HepG2 (cell line): ENCODE measurements around the gene KLF16. TPM values are rescaled to one million over a fixed set of nuclear protein-coding genes. Genes with fewer than 3 reads are reported as not detected.

Source experiments
- CCAR2 ChIP-seq: fragments of 200-400 bp; formaldehyde crosslinking; optimal IDR thresholded peaks from 2 replicates; pipeline ENCODE3; 2018; ENCODE audit warnings: low read depth, mild to moderate bottlenecking, low read length, moderate library complexity
- HNRNPLL ChIP-seq: fragments of 200-400 bp; formaldehyde crosslinking; IDR thresholded peaks from 2 replicates; pipeline ENCODE4 v1.6.1; 2017; ENCODE audit warnings: mild to moderate bottlenecking, low read depth, low read length; ENCODE audit not compliant: poor library complexity, severe bottlenecking
- KAT8 ChIP-seq: IDR thresholded peaks from 2 replicates; pipeline ENCODE4 v1.6.1; 2016; ENCODE audit warnings: missing genetic modification reagents, missing compliant biosample characterization
- MIER3 ChIP-seq: IDR thresholded peaks from 2 replicates; pipeline ENCODE4 v1.6.1; 2016; ENCODE audit warnings: missing compliant biosample characterization, borderline replicate concordance
- MYNN ChIP-seq: sonication (generic); formaldehyde crosslinking; IDR thresholded peaks from 2 replicates; pipeline ENCODE4 v1.4.0; 2020; ENCODE audit warnings: mild to moderate bottlenecking, low read depth, missing genetic modification reagents
- NFE2L1 ChIP-seq: sonication (generic); formaldehyde crosslinking; IDR thresholded peaks from 2 replicates; pipeline ENCODE4 v1.4.0; 2020; ENCODE audit warnings: missing genetic modification reagents, mild to moderate bottlenecking, borderline replicate concordance
- SOX5 ChIP-seq: IDR thresholded peaks from 2 replicates; pipeline ENCODE4 v1.6.1; 2016; ENCODE audit warnings: borderline replicate concordance
- ZNF225 ChIP-seq: sonication (generic); formaldehyde crosslinking; IDR thresholded peaks from 2 replicates; pipeline ENCODE4 v1.4.0; 2020; ENCODE audit warnings: mild to moderate bottlenecking, missing genetic modification reagents
- polyA plus RNA-seq, 8 experiments: library from polyadenylated mRNA; depleted of rRNA in 3 of 8; stranded (reverse) in 7 of 8; unstranded in 1 of 8; fragments of >200 nt; fragmentation: Illumina TruSeq in 4 of 8; extraction: Trizol in 4 of 8; gene quantifications; 2 replicates each; pipeline versions ENCODE4 v1.2.1 to v1.2.3, GENCODE V29; 2011 to 2016; ENCODE audit warnings: low read depth in 4 of 8, missing spikeins in 1 of 8, mixed read lengths in 1 of 8; ENCODE audit not compliant: insufficient read depth in 1 of 8
- total RNA-seq, 5 experiments: library from RNA; depleted of rRNA; stranded (reverse); fragments of >200 nt; fragmentation: Illumina TruSeq; extraction: Trizol; gene quantifications; 2 replicates each; pipeline ENCODE4 v1.2.3, GENCODE V29; 2016; ENCODE audit warnings: low read depth in 1 of 5
- TF ChIP-seq, protein P1 (sequence below): sonication (generic); formaldehyde crosslinking; IDR thresholded peaks from 2 replicates; pipeline ENCODE4 v1.4.0; 2020; ENCODE audit warnings: missing genetic modification reagents
- TF ChIP-seq, protein P2 (sequence below): sonication (generic); formaldehyde crosslinking; IDR thresholded peaks from 2 replicates; pipeline ENCODE4 v1.5.1; 2020; ENCODE audit warnings: missing genetic modification reagents, mild to moderate bottlenecking, borderline replicate concordance
- TF ChIP-seq, protein P3 (sequence below): sonication (generic); formaldehyde crosslinking; IDR thresholded peaks from 2 replicates; pipeline ENCODE4 v1.5.1; 2020; ENCODE audit warnings: mild to moderate bottlenecking, missing genetic modification reagents, moderate library complexity
- TF ChIP-seq, protein P4 (sequence below): sonication (generic); formaldehyde crosslinking; IDR thresholded peaks from 2 replicates; pipeline ENCODE4 v1.4.0; 2020; ENCODE audit warnings: low read depth, mild to moderate bottlenecking, missing genetic modification reagents
- TF ChIP-seq, protein P5 (sequence below): sonication (generic); formaldehyde crosslinking; IDR thresholded peaks from 2 replicates; pipeline ENCODE4 v1.4.0; 2020; ENCODE audit warnings: missing genetic modification reagents
- TF ChIP-seq, protein P6 (sequence below): IDR thresholded peaks from 2 replicates; pipeline ENCODE4 v1.6.1; 2018; ENCODE audit warnings: missing genetic modification reagents

Gene KLF16
- total and polyA plus RNA-seq, 2 of the 13 experiments (the other 11 are each of a cell fraction or from before 2014, with no cell fraction given), result 3.5 to 6.7 TPM

DNA sequence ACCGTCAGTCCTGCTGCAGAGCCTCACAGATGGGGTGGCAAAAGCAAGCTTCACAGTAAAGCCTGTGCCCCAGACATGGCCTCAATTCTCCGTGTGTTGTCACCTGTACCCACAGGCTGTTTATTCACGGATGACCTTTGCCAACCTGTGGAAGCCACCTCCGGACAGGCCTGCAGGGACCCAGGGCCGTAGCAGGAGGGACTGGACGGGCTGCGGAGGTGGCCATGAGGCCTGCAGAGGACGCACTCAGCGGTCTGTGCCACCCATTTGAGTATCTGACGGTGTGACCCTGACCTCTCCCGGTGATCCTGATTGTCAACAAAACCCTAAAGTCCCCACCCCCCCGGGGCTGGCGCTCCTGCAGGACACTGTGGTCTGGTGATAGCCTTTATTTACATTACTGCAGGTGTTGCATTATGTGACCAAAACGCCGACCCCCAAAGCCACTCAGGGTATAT is 7.8 kb upstream of the KLF16 start (continued):
- TF ChIP-seq, protein P1, sequence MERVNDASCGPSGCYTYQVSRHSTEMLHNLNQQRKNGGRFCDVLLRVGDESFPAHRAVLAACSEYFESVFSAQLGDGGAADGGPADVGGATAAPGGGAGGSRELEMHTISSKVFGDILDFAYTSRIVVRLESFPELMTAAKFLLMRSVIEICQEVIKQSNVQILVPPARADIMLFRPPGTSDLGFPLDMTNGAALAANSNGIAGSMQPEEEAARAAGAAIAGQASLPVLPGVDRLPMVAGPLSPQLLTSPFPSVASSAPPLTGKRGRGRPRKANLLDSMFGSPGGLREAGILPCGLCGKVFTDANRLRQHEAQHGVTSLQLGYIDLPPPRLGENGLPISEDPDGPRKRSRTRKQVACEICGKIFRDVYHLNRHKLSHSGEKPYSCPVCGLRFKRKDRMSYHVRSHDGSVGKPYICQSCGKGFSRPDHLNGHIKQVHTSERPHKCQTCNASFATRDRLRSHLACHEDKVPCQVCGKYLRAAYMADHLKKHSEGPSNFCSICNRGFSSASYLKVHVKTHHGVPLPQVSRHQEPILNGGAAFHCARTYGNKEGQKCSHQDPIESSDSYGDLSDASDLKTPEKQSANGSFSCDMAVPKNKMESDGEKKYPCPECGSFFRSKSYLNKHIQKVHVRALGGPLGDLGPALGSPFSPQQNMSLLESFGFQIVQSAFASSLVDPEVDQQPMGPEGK, result peak; percentile 88
- TF ChIP-seq, protein P2, sequence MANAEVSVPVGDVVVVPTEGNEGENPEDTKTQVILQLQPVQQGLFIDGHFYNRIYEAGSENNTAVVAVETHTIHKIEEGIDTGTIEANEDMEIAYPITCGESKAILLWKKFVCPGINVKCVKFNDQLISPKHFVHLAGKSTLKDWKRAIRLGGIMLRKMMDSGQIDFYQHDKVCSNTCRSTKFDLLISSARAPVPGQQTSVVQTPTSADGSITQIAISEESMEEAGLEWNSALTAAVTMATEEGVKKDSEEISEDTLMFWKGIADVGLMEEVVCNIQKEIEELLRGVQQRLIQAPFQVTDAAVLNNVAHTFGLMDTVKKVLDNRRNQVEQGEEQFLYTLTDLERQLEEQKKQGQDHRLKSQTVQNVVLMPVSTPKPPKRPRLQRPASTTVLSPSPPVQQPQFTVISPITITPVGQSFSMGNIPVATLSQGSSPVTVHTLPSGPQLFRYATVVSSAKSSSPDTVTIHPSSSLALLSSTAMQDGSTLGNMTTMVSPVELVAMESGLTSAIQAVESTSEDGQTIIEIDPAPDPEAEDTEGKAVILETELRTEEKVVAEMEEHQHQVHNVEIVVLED, result peak; percentile 59; the same call in 1 of the 2 replicates
- peak; percentile 63 for TF ChIP-seq KAT8
- TF ChIP-seq MIER3, result no peak; the same call in 1 of the 2 replicates
- TF ChIP-seq, protein P3, sequence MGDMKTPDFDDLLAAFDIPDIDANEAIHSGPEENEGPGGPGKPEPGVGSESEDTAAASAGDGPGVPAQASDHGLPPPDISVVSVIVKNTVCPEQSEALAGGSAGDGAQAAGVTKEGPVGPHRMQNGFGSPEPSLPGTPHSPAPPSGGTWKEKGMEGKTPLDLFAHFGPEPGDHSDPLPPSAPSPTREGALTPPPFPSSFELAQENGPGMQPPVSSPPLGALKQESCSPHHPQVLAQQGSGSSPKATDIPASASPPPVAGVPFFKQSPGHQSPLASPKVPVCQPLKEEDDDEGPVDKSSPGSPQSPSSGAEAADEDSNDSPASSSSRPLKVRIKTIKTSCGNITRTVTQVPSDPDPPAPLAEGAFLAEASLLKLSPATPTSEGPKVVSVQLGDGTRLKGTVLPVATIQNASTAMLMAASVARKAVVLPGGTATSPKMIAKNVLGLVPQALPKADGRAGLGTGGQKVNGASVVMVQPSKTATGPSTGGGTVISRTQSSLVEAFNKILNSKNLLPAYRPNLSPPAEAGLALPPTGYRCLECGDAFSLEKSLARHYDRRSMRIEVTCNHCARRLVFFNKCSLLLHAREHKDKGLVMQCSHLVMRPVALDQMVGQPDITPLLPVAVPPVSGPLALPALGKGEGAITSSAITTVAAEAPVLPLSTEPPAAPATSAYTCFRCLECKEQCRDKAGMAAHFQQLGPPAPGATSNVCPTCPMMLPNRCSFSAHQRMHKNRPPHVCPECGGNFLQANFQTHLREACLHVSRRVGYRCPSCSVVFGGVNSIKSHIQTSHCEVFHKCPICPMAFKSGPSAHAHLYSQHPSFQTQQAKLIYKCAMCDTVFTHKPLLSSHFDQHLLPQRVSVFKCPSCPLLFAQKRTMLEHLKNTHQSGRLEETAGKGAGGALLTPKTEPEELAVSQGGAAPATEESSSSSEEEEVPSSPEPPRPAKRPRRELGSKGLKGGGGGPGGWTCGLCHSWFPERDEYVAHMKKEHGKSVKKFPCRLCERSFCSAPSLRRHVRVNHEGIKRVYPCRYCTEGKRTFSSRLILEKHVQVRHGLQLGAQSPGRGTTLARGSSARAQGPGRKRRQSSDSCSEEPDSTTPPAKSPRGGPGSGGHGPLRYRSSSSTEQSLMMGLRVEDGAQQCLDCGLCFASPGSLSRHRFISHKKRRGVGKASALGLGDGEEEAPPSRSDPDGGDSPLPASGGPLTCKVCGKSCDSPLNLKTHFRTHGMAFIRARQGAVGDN (CRISPR knock-in tag), result peak; percentile 95
- TF ChIP-seq, protein P4, sequence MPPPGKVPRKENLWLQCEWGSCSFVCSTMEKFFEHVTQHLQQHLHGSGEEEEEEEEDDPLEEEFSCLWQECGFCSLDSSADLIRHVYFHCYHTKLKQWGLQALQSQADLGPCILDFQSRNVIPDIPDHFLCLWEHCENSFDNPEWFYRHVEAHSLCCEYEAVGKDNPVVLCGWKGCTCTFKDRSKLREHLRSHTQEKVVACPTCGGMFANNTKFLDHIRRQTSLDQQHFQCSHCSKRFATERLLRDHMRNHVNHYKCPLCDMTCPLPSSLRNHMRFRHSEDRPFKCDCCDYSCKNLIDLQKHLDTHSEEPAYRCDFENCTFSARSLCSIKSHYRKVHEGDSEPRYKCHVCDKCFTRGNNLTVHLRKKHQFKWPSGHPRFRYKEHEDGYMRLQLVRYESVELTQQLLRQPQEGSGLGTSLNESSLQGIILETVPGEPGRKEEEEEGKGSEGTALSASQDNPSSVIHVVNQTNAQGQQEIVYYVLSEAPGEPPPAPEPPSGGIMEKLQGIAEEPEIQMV, result no peak
- TF ChIP-seq, protein P5, sequence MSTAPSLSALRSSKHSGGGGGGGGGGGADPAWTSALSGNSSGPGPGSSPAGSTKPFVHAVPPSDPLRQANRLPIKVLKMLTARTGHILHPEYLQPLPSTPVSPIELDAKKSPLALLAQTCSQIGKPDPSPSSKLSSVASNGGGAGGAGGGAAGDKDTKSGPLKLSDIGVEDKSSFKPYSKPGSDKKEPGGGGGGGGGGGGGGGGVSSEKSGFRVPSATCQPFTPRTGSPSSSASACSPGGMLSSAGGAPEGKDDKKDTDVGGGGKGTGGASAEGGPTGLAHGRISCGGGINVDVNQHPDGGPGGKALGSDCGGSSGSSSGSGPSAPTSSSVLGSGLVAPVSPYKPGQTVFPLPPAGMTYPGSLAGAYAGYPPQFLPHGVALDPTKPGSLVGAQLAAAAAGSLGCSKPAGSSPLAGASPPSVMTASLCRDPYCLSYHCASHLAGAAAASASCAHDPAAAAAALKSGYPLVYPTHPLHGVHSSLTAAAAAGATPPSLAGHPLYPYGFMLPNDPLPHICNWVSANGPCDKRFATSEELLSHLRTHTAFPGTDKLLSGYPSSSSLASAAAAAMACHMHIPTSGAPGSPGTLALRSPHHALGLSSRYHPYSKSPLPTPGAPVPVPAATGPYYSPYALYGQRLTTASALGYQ (CRISPR knock-in tag), result peak; percentile 78
- TF ChIP-seq CCAR2, result no peak
- TF ChIP-seq HNRNPLL, result peak; percentile 58
- no peak for TF ChIP-seq ZNF225 (CRISPR knock-in tag)
- TF ChIP-seq NFE2L1 (CRISPR knock-in tag), result no peak
- TF ChIP-seq, protein P6, sequence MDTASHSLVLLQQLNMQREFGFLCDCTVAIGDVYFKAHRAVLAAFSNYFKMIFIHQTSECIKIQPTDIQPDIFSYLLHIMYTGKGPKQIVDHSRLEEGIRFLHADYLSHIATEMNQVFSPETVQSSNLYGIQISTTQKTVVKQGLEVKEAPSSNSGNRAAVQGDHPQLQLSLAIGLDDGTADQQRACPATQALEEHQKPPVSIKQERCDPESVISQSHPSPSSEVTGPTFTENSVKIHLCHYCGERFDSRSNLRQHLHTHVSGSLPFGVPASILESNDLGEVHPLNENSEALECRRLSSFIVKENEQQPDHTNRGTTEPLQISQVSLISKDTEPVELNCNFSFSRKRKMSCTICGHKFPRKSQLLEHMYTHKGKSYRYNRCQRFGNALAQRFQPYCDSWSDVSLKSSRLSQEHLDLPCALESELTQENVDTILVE (CRISPR knock-in tag), result peak; percentile 99
- TF ChIP-seq SOX5 (CRISPR knock-in tag), result peak; percentile 83; the same call in 1 of the 2 replicates
- no peak for TF ChIP-seq MYNN
